HG03520 (cell line): ENCODE data around the gene SLC24A4.
"Not testable (repeated sequence)": the region's sequence is repeated elsewhere in the genome, so short reads cannot be mapped to it uniquely, and the experiment has no call there.

ENCODE experiments used
- ATAC-seq: cut with Tn5 transposase; IDR thresholded peaks from one replicate; pipeline ENCODE4 v1.9.1; 2021; ENCODE audit warnings: mild to moderate bottlenecking, moderate library complexity; ENCODE audit not compliant: unreplicated experiment

The SLC24A4 gene

DNA sequence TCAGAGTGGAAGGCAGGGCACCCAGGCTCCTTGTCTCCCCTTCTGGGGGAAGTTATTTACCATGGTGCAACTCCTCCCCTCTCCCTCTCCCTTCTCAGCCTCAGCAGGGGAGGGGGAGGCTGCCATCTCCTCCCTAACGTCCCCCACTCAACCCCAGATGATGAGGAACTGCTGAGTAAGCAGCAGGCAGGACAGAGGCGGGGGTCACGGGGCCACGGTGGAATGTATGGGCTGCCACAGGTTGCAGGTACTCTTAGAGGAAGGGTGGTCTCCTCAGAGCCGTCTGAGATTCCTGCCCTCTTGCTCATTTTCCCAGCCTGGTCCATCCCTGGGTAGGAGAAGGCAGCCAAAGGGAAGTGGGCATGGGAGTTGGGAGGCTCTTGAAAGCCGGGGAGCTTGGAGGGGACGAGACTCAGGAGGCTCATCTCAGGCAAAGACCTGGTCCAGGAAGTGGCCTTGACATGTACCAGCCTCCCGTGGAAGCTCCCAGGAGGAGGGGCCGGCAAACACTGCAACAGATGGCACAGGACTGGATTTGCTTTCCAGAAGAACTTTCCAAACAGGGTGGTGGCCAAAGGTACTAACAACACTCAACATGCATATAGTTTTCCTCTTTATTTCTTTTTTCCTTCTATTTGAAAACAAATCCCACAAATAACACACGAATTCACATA lies 209.7 kb downstream of the SLC24A4 start:
- no peak for ATAC-seq

DNA sequence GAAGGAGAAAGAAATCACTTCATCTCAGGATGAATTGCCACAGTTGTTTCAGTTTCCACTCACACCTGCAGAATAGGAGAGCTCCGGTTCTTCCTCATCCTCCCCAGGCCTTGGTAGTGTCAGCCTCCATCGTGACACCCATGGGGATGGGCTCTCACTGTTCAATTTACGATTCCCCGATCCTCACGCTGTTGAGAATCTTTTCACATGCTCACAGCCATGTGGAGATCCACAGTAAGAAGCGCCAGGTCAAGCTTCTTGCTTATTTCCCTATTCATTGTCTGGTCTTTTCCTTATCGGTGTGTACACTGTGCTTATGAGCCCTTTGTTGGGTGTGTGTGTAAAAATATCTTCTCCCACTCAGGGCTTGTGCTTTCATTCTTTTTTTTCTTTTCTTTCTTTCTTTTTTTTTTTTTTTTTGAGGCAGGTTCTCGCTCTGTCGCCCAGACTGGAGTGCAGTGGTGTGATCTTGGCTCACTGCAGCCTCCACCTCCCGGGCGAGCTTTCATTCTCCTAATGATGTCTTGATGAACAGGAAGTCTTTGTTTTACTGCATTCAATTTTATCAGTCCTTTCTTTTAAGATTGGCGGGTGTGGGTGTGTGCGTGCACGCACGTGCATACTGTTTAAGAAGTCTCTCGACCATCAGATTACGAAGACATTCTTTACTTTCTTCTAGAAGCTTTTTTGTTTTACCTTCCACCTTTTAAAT lies 212.1 kb downstream of the SLC24A4 start:
- no peak for ATAC-seq

- ATAC-seq, result not testable (repeated sequence)
Measured at GRCh38 chr14:92536231-92536630, 213.3 kb downstream of the SLC24A4 start.

DNA sequence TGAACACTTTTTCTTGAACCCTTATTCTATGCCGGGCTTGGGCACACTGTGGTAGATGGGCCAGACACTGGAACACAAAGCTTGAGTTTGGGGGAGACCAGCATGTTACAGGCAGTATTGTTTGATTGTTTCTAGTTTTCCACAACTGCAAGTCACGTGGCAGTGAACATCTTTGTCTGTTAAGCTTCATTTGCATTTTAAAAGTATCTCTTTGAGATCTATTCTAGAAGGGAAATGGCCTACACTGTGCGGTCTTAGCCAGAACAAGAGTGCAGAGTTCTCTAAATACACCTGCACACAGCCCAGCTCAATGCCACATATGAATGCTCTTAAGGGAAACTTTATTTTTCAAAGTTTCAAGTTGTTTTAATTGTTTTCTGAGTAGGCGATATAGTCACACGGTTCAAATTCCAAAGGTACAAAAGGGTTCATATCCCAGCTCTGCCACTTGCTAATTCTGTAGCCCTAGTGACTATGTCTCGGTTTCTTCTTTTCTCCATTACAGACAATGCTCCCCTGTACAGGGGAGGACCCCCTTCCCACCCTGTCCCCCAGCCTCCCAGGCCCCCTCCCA lies 215.5 kb downstream of the SLC24A4 start:
- no peak for ATAC-seq

DNA sequence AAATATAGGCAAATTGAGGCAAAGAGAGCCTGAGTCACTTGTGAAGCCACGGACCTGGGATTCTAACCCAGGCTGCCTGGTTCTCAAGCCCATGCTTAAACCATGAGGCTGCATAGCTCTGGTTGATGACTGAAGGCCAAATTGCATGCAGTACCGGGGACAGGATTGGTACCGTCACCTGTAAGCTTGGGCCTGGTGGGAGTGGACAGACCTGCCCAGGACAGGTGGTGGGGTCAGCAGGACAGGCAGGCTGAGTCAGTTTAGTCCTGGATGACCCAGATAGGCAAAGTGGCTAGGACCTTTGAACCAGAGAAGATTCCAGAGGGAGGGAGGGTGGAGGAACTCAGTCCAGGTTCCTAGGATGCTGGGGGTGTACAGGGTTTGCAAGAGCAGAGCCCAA lies 216.5 kb downstream of the SLC24A4 start:
- ATAC-seq, result no peak

GRCh38 chr14:92539875-92540274 lies 216.9 kb downstream of the SLC24A4 start:
- no peak for ATAC-seq

DNA sequence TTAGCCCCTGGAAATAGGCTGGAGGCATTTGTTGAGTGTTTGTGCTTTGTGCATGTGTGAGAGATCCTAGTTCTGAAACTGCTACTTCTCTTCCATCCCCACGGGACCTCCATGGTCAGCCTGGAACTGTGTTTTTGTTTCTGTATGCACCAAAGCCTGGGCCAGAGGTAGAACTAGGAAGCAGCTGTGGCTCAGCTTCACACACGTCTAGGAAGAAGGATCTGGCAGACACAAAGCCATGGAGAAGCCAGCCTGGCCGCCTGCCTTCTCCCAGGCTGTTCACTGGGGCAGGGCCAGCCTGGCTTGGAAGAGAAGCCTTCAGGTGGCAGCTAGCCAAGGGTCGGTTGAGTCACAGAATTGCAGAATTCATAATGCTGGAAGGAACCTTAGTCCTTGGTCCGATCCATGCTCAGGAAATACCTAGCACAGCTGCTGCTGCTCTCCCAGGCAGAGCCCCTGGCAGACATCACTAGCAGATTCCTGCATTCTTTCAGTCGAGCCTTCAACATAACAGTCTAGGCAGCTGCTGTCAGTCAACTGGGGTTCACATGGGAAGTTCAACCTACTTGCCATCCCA lies 217.6 kb downstream of the SLC24A4 start:
- ATAC-seq, result no peak

- no peak for ATAC-seq
Measured at GRCh38 chr14:92542766-92543554, 220.0 kb downstream of the SLC24A4 start.

- no peak for ATAC-seq
Measured at GRCh38 chr14:92544051-92544720, 221.2 kb downstream of the SLC24A4 start.

DNA sequence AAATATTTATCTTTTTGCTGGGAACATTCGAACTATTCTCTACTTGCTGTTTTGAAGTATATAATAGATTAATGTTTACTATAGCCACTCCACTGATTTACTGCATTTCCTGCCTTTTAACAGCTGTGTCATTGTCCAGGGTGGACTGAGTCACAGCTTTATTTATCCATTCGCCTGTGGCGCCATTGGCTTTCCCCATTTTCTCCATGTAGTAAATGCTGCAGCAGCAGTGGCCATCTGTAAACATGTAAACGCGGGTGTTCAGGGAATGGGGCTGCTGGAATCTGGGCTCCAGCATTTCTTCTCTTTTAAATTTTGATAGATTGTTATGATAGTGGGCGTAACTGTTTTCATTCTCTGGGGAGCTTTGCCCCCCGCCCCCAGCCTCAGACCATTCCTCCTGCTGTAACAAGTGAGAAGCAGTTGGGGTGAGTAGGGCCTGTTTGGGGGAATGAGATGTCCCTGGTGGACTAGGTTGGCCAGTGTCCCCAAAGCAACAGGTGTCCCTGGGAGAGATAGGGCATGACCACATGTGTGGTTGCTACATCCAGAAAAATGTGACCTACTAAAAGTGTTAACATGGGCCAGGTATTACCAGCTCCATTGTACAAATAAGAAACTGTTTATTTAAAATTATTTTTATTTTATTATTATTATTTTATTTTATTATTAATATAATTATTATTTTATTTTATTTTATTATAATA lies 223.5 kb downstream of the SLC24A4 start:
- ATAC-seq, result no peak

DNA sequence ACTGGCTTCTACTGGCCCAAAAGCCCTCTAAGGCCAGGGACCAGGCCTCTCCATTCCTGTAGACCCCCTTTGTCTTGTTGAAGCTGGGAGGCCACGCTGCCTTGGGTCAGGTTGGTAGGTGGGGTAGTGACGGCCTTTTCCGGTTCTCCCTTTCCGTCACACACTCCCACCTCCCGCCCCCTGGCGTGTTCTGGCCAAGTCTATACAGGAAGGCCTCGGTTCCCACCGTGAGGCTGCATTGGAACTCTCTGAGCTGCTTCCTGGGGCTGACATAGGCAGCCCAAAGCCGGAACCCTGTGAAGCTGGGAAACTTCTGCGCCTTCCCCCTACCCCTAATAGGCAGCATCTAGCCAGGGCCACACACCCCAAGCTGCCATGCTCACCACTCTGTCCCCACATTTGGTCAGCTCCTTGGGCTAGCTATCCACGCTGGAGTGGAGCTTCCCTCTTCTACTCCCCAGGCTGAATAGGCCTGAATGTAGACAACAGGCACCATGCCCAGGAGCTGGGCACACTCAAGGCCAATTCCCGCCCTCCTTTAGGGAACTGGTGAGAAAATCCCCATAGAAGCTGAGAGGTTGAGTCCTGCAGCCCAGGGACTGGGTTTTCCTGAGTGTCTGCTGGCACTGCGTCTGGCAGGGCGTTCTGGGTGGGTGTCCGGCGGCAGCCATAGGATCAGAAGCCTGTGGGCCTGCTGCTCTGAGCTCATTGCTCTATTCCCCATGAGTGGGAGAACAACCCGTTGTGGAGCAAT lies 226.3 kb downstream of the SLC24A4 start:
- no peak for ATAC-seq

GRCh38 chr14:92549859-92550230 lies 226.9 kb downstream of the SLC24A4 start:
- no peak for ATAC-seq
